ENCODE measurements around the gene ANG.

GRCh38 chr14:20680363-20680762 is 8.2 kb upstream of the ANG start:
- TF ChIP-seq CTCF (tag by site-specific recombination; IDR thresholded peaks at IDR 0.05): no peak
- no peak for TF ChIP-seq ZFP37 (tag by site-specific recombination; IDR thresholded peaks at IDR 0.05)
- TF ChIP-seq RBAK (tag by site-specific recombination; IDR thresholded peaks at IDR 0.05): no peak
- no peak for TF ChIP-seq ZNF292 (tag by site-specific recombination; IDR thresholded peaks at IDR 0.05; ENCODE audit: borderline replicate concordance, low read depth)
- TF ChIP-seq YY1 (tag by site-specific recombination; IDR thresholded peaks at IDR 0.05): no peak
- no peak for TF ChIP-seq ZNF121 (tag by site-specific recombination; IDR thresholded peaks at IDR 0.05)
- no peak for TF ChIP-seq ZNF510 (tag by site-specific recombination; IDR thresholded peaks at IDR 0.05; ENCODE audit: insufficient replicate concordance)
- no peak for TF ChIP-seq ZNF501 (tag by site-specific recombination; IDR thresholded peaks at IDR 0.05)
- TF ChIP-seq ZNF155 (tag by site-specific recombination; IDR thresholded peaks at IDR 0.05): no peak
- no peak for TF ChIP-seq ZNF138 (tag by site-specific recombination; IDR thresholded peaks at IDR 0.05; ENCODE audit: borderline replicate concordance)
